GM23248 (cell line): ENCODE measurements around the gene STX1B.

ENCODE experiments used
- EZH2 ChIP-seq: fragments of 200-600 bp; sonication (generic); IDR thresholded peaks from 2 replicates; pipeline ENCODE4 v1.6.1; 2018; ENCODE audit warnings: antibody characterized with exemption, mild to moderate bottlenecking; ENCODE audit not compliant: insufficient read depth, poor library complexity, severe bottlenecking
- EZH2phosphoT487 ChIP-seq: fragments of 200-600 bp; sonication (generic); IDR thresholded peaks from 2 replicates; pipeline ENCODE4 v1.6.1; 2018; ENCODE audit warnings: antibody characterized with exemption, moderate library complexity, mild to moderate bottlenecking, low read depth; ENCODE audit not compliant: insufficient read depth

GRCh38 chr16:31038993-31039392 is 28.6 kb upstream of the STX1B start:
- TF ChIP-seq EZH2 (no peak), EZH2phosphoT487 (no peak)
